GM19395 (cell line): Measurements from ENCODE around the gene AKR1C4.

Experiments
- ATAC-seq: cut with Tn5 transposase; IDR thresholded peaks from one replicate; pipeline ENCODE4 v1.9.1; 2021; ENCODE audit warnings: mild to moderate bottlenecking, moderate library complexity; ENCODE audit not compliant: unreplicated experiment

AKR1C4 gene

DNA sequence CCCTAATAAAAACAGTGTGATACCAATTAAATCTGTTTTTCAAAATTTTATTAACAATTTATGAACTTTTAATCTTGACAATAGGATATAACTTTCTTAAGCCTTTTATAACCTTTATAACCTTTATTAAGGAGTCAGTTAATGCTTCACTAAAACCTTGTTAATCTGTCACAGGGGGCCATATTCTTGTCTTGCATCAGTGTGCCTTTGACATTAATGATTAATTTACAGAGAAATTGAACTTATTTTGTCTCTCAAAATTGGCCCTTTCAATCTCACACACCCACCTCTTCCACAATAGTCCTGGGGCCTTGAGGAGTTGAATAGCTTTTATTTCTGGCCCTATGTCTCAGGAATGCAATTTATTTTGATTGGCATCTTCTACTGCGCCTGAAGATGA, 68.5 kb downstream of the AKR1C4 start:
- no peak for ATAC-seq

- no peak for ATAC-seq
Observed at GRCh38 chr10:5266351-5266750, 69.7 kb downstream of the AKR1C4 start.

GRCh38 chr10:5266804-5267203, 70.2 kb downstream of the AKR1C4 start:
- ATAC-seq = no peak

GRCh38 chr10:5268234-5268633, 71.6 kb downstream of the AKR1C4 start:
- no peak for ATAC-seq
